ENCODE measurements around the gene CDKN3. TPM values are rescaled to one million over a fixed set of nuclear protein-coding genes. Genes with fewer than 3 reads are reported as not detected.
"Not testable (repeated sequence)": the region's sequence is repeated elsewhere in the genome, so short reads cannot be mapped to it uniquely, and the experiment has no call there.

Gene CDKN3
- polyA plus RNA-seq, 3 donors = 0.45 to 1.8 (median 0.65) TPM

- H2AFZ ChIP-seq (ENCODE audit: insufficient read depth, low read depth, low read length, poor library complexity, severe bottlenecking); H3K36me3 ChIP-seq (replicated peaks in 1 of 2; ENCODE audit: control insufficient read depth in 1 of 2, insufficient read depth in 2 of 2, low read length in 2 of 2); H3K27ac ChIP-seq (ENCODE audit: low read depth in 1 of 2, low read length in 2 of 2); H3K79me2 ChIP-seq (ENCODE audit: insufficient read depth, low read length); H3K36me3 Mint-ChIP-seq; H3K4me3 ChIP-seq (replicated peaks in 1 of 3; ENCODE audit: low read depth in 2 of 3, low read length in 3 of 3); H3K27me3 Mint-ChIP-seq (ENCODE audit: low read depth in 3 of 3); H3K4me2 ChIP-seq (replicated peaks; ENCODE audit: extremely low read depth, low read length, poor library complexity, severe bottlenecking); H3K4me3 Mint-ChIP-seq; H3K9ac ChIP-seq (ENCODE audit: insufficient read depth, low read length, poor library complexity, severe bottlenecking); H3K9me3 Mint-ChIP-seq; H3K9me3 ChIP-seq (replicated peaks in 1 of 2; ENCODE audit: control insufficient read depth in 1 of 2, insufficient read depth in 1 of 2, low read length in 2 of 2); DNase-seq; H3K27me3 ChIP-seq (ENCODE audit: control insufficient read depth in 2 of 2, insufficient read depth in 2 of 2, low read length in 2 of 2); H3K4me1 Mint-ChIP-seq; H3K4me1 ChIP-seq (ENCODE audit: control insufficient read depth in 1 of 2, insufficient read depth in 2 of 2, low read length in 2 of 2); intact Hi-C loops (cut with micrococcal nuclease); H4K20me1 ChIP-seq (ENCODE audit: insufficient read depth, low read length); H3K27ac Mint-ChIP-seq: not testable (repeated sequence)
- no CpG with 5 or more reads among the region's 3 CpGs for WGBS (ENCODE audit: insufficient coverage)
Measured at GRCh38 chr14:54380558-54380957, 16.2 kb upstream of the CDKN3 start.

- Histone ChIP-seq H2AFZ (ENCODE audit: insufficient read depth, low read depth, low read length, poor library complexity, severe bottlenecking) (no peak overlapping the region), H3K4me3 (replicated peaks in 1 of 3; ENCODE audit: low read depth in 2 of 3, low read length in 3 of 3) (no peak overlapping the region), H3K79me2 (ENCODE audit: insufficient read depth, low read length) (no peaks in the 10 kb centered on the region), H3K4me1 (ENCODE audit: control insufficient read depth in 1 of 2, insufficient read depth in 2 of 2, low read length in 2 of 2) (no peaks in the 10 kb centered on the region), H3K27ac (ENCODE audit: low read depth in 1 of 2, low read length in 2 of 2) (no peak overlapping the region), H3K36me3 (replicated peaks in 1 of 2; ENCODE audit: control insufficient read depth in 1 of 2, insufficient read depth in 2 of 2, low read length in 2 of 2) (no peaks in the 10 kb centered on the region), H3K27me3 (ENCODE audit: control insufficient read depth in 2 of 2, insufficient read depth in 2 of 2, low read length in 2 of 2) (no peaks in the 10 kb centered on the region), H3K9ac (ENCODE audit: insufficient read depth, low read length, poor library complexity, severe bottlenecking) (no peak overlapping the region), H3K4me2 (replicated peaks; ENCODE audit: extremely low read depth, low read length, poor library complexity, severe bottlenecking) (no peak overlapping the region), H3K9me3 (replicated peaks in 1 of 2; ENCODE audit: control insufficient read depth in 1 of 2, insufficient read depth in 1 of 2, low read length in 2 of 2) (no peaks in the 10 kb centered on the region), H4K20me1 (ENCODE audit: insufficient read depth, low read length) (no peaks in the 10 kb centered on the region)
- Mint-ChIP-seq H3K4me1 (peaks cover 10% of the 10 kb centered on the region), H3K27me3 (ENCODE audit: low read depth in 3 of 3) (peaks cover 0 to 3% (median 0%) of the 10 kb centered on the region in 3 donors), H3K4me3 (no peak overlapping the region), H3K27ac (no peak overlapping the region), H3K9me3 (peaks cover 0 to 2% (median 0%) of the 10 kb centered on the region in 7 donors), H3K36me3 (no peaks in the 10 kb centered on the region)
- no peak for TF ChIP-seq CTCF (IDR thresholded peaks at IDR 0.05)
- no peak for DNase-seq
- intact Hi-C loops (cut with micrococcal nuclease) = no loop called here
Measured at GRCh38 chr14:54381821-54382220, 15.0 kb upstream of the CDKN3 start.
